Mucosa of descending colon (tissue), 3 donors: ENCODE measurements around the gene EFCAB3. TPM values are rescaled to one million over a fixed set of nuclear protein-coding genes. Genes with fewer than 3 reads are reported as not detected.
"Not testable (repeated sequence)": the region's sequence is repeated elsewhere in the genome, so short reads cannot be mapped to it uniquely, and the experiment has no call there.

ENCODE experiments used
- ATAC-seq: fragments of 200-7000 bp; cut with Tn5 transposase; one replicate; pipeline ENCODE4 v1.9.1; 2020; ENCODE audit warnings: mild to moderate bottlenecking, moderate library complexity
- DNase-seq, 3 donors: peaks; one replicate each; pipeline ENCODE4 v3.0.0-alpha.2; 2020
- H3K36me3 ChIP-seq: fragments of 200-600 bp; one replicate; pipeline ENCODE4 v1.8.0; 2021; ENCODE audit warnings: low read depth, mild to moderate bottlenecking
- H3K4me1 ChIP-seq: fragments of 200-600 bp; one replicate; pipeline ENCODE4 v1.8.0; 2021; ENCODE audit warnings: low read depth, mild to moderate bottlenecking
- H3K4me3 ChIP-seq: fragments of 200-600 bp; one replicate; pipeline ENCODE4 v1.8.0; 2021; ENCODE audit warnings: mild to moderate bottlenecking
- H3K9me3 ChIP-seq: fragments of 200-600 bp; one replicate; pipeline ENCODE4 v1.8.0; 2021; ENCODE audit warnings: mild to moderate bottlenecking
- intact Hi-C, 2 donors: fragments of 100-400 bp; cut with DNase I in 1 of 2; cut with micrococcal nuclease in 1 of 2; formaldehyde crosslinking; loops; one replicate each; pipeline versions ENCODE4 v1.11.0 to v1.11.1; 2022; cut with DNase I, micrococcal nuclease
- total RNA-seq, 3 donors: library from RNA; stranded (reverse); fragmentation: NEBNext Ultra II Directional in 2 of 3; extraction: Animal tissue kit (Norgen Biotek cat#: 25700) in 2 of 3; gene quantifications; one replicate each; pipeline versions ENCODE4 v1.2.1 to v1.2.4, GENCODE V29; 2021 to 2023
- TF ChIP-seq, protein P1 (sequence below): fragments of 200-600 bp; IDR thresholded peaks from one replicate; pipeline ENCODE4 v1.8.0; 2022; ENCODE audit warnings: antibody characterized with exemption, mild to moderate bottlenecking
- donor health status: DM: no; HTN: no; CAD: no; lungs with moderate emphysema.
- donor health status: DM: no; HTN: no; CAD: no.
- donor health status: DM: no; HTN: yes; CAD: no.

EFCAB3 gene
- total RNA-seq, 3 donors from 2014 or later = not detected

DNA sequence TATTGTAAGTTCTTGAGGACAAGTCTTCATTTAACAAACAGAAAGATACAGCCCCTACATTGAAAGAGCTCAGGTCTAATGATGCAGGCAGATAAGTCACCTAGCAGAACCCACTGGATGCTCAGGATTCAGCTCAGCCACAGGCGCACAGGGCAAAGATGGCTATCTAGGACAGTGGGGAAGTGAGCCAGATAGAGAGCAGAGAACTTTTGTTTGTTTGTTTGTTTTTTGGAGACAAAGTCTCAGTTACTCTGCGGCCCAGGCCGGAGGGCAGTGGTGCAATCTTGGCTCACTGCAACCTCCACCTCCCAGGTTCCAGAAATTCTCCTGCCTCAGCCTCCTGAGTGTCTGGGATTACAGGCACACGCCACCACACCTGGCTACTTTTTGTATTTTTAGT lies 63.7 kb downstream of the EFCAB3 start:
- H3K9me3 ChIP-seq = no peaks in the 10 kb centered on the region
- no peaks in the 10 kb centered on the region for H3K4me1 ChIP-seq
- ATAC-seq (no peak), DNase-seq (no peak)
- TF ChIP-seq, protein P1, sequence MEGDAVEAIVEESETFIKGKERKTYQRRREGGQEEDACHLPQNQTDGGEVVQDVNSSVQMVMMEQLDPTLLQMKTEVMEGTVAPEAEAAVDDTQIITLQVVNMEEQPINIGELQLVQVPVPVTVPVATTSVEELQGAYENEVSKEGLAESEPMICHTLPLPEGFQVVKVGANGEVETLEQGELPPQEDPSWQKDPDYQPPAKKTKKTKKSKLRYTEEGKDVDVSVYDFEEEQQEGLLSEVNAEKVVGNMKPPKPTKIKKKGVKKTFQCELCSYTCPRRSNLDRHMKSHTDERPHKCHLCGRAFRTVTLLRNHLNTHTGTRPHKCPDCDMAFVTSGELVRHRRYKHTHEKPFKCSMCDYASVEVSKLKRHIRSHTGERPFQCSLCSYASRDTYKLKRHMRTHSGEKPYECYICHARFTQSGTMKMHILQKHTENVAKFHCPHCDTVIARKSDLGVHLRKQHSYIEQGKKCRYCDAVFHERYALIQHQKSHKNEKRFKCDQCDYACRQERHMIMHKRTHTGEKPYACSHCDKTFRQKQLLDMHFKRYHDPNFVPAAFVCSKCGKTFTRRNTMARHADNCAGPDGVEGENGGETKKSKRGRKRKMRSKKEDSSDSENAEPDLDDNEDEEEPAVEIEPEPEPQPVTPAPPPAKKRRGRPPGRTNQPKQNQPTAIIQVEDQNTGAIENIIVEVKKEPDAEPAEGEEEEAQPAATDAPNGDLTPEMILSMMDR = no peak
- H3K36me3 ChIP-seq = no peaks in the 10 kb centered on the region
- intact Hi-C loops = no loop called here
- no peak overlapping the region for H3K4me3 ChIP-seq

DNA sequence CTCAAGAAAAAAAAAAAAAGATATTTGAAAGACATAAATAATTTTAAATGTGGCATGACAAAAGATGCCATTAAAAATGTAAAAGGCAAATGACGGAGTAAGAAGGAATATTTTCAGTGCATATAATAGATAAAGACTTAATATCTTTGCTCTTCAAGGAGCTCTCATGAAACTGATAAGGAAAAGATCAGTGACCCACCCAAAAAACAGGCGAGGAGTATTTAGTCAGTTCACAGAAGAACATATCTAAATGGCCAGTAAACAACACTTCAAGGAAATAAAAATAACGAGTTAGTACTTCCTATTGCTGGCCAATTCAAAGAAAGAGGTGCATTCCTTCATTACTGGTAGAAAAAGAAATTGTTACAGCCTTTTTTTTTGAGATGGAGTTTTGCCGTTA lies 65.4 kb downstream of the EFCAB3 start:
- intact Hi-C loops, H3K4me1 ChIP-seq, H3K36me3 ChIP-seq, ATAC-seq, H3K9me3 ChIP-seq, DNase-seq, H3K4me3 ChIP-seq: not testable (repeated sequence)

- H3K9me3 ChIP-seq, H3K36me3 ChIP-seq, ATAC-seq, DNase-seq, intact Hi-C loops, H3K4me3 ChIP-seq, H3K4me1 ChIP-seq: not testable (repeated sequence)
Measured at GRCh38 chr17:62452195-62452594, 71.8 kb downstream of the EFCAB3 start.

DNA sequence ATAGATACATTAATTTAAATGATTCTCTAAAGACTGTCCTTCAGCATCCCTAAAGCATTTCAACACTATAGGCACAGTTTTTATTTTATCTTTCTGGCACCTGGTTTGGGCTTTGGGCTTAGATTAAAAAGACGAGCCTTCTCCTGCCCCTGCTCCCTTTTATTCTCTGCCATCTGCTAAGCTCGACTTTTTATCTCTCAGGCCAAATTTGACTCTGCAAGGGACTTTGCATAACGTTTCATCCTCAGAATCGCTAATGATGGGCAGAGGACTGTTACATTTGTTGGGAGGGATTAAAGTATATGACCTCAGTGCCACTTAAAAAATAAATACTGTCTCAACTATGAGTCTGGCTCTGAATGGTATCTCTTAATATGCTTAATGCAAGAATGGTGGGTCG lies 72.7 kb downstream of the EFCAB3 start:
- H3K36me3 ChIP-seq, intact Hi-C loops, H3K4me3 ChIP-seq, H3K9me3 ChIP-seq, H3K4me1 ChIP-seq, DNase-seq, ATAC-seq: not testable (repeated sequence)

GRCh38 chr17:62453656-62454055 lies 73.3 kb downstream of the EFCAB3 start:
- H3K9me3 ChIP-seq, intact Hi-C loops, H3K36me3 ChIP-seq, H3K4me3 ChIP-seq, DNase-seq, H3K4me1 ChIP-seq, ATAC-seq: not testable (repeated sequence)

DNA sequence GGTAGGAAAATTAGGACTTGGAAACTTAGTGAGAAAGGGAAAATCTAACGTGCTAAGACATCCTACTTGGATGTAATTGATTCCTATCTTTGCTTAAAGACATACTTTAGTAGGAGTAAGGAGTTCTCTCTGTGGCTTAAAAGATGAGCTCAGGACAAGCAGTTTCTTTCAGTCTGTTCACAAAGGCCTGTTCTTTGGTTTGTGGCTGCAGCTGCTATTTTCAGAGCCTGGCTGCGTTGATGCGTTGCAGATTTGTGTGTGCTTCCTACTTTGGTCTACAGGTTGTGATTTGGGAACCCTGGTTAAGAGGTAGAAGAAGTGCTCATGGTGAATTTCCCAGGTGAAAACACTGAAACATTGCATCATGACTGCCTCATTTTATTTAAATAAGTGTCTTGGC lies 73.8 kb downstream of the EFCAB3 start:
- H3K4me1 ChIP-seq, DNase-seq, H3K36me3 ChIP-seq, intact Hi-C loops, H3K9me3 ChIP-seq, H3K4me3 ChIP-seq: not testable (repeated sequence)
- ATAC-seq = peak; percentile 48

DNA sequence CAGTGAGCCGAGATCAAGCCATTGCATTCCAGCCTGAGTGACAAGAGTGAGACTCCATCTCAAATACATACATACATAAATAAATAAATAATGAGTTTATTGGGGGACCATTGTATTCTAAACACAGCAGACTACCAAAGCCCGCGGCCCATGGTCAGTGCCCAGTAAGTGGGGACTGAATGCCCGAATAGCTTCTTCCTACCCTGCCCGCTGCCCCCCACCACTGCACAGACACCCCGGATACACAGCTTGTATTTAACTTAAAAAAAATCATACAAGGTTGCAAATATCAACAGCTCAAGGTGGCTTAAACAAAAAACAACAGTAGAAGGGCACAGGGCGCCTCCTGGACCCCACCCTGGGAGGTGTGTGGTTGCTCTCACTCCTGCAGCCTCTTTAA lies 75.7 kb downstream of the EFCAB3 start:
- DNase-seq (no peak), ATAC-seq (no peak)
- no peaks in the 10 kb centered on the region for H3K36me3 ChIP-seq
- no peak overlapping the region for H3K4me3 ChIP-seq
- H3K9me3 ChIP-seq = no peaks in the 10 kb centered on the region
- intact Hi-C loops = no loop called here
- TF ChIP-seq, protein P1 = no peak
- H3K4me1 ChIP-seq = no peaks in the 10 kb centered on the region

DNA sequence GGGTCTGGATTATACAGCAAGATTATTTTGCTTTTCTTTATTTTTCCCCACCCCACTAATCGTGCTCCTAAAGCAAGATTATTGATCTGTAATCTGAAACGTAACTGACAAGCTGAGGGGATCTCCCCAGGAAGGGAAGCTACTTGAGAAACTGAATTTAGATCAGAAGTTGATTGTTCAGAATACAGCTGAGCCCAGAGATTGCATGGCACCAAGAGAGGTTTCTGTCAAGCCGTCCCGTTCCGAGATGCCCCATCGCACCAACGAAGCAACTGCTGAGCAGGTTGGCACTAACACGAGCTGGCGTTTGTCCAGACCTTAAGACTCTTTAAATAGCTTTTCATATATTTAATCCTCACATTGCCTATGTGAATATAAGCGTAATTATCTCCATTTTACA lies 78.1 kb downstream of the EFCAB3 start:
- ATAC-seq, DNase-seq, intact Hi-C loops: not testable (repeated sequence)

DNA sequence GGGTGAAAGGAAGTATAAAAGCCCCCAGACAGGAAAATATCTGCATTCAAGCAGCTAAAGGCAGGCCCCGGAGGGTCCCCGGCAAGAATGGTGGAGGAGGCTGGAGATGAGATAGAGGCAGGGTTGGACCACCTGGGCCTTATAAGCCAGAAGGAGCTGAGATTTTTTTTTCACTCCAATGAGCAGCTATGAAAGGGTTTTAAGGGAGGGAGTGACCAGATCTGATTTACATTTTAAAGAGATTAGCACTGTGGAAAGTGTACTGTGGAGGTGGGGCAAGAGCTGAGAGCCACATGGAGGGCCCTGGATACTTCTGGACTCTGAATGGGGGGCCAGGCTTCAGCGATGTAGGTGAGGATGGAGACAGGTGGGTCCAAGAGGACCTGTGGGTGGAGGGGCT lies 84.1 kb downstream of the EFCAB3 start:
- H3K4me1 ChIP-seq, H3K9me3 ChIP-seq, DNase-seq, ATAC-seq, intact Hi-C loops, H3K4me3 ChIP-seq, H3K36me3 ChIP-seq: not testable (repeated sequence)

More for the DNA sequence above, 78.1 kb downstream of the EFCAB3 start:
- not testable (repeated sequence) for H3K36me3 ChIP-seq, H3K9me3 ChIP-seq, H3K4me1 ChIP-seq, H3K4me3 ChIP-seq

DNA sequence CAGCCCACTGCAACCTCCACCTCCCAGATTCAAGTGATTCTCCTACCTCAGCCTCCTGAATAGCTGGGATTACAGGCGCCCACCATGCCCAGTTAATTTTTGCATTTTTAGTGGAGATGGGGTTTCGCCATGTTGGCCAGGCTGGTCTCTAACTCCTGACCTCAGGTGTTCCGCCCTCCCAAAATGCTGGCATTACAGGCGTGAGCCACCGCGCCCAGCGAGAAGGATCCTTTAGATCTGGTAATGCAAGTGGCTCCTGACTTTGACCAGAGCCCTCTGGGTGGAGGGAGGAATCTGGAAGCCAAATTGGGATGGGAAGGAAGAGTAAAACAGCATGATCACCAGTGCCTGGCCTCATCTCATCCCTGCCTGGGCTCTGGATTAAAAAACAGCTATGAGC lies 84.9 kb downstream of the EFCAB3 start:
- H3K4me3 ChIP-seq, H3K36me3 ChIP-seq, intact Hi-C loops, H3K9me3 ChIP-seq, H3K4me1 ChIP-seq, DNase-seq, ATAC-seq: not testable (repeated sequence)

Other genes starting within 250 kb of the EFCAB3 start
- 10 to 100 TPM; 16.9 to 23.9 (median 21.5) TPM for gene METTL2A, start 43.3 kb downstream of the EFCAB3 start, total RNA-seq
- gene TLK2, start 98.3 kb downstream of the EFCAB3 start, total RNA-seq = 10 to 100 TPM; 39.6 to 55.0 (median 47.0) TPM
- gene MRC2, start 247.1 kb downstream of the EFCAB3 start, total RNA-seq = 10 to 100 TPM in 2 of 3 donors, 1 to 10 TPM in 1; 5.1 to 20.3 (median 10.8) TPM